ENCODE measurements around the gene TRPV4. TPM values are rescaled to one million over a fixed set of nuclear protein-coding genes. Genes with fewer than 3 reads are reported as not detected.

The TRPV4 gene
- total RNA-seq, 4 donors from 2014 or later, result 0.34 to 0.55 TPM; not detected in 2

GRCh38 chr12:109764123-109764522 lies 69.1 kb downstream of the TRPV4 start:
- Histone ChIP-seq H3K4me1 (no peaks in the 10 kb centered on the region), H3K9me3 (no peaks in the 10 kb centered on the region), H3K27me3 (no peaks in the 10 kb centered on the region), H3K27ac (no peak overlapping the region), H3K36me3 (no peaks in the 10 kb centered on the region), H3K4me3 (no peak overlapping the region)
- intact Hi-C loops (cut with DNase I; ENCODE audit: low total_unique reads), result no loop called here
- DNase-seq, result no peak
- no peak for TF ChIP-seq POLR2A (IDR thresholded peaks at IDR 0.05)
- TF ChIP-seq, protein P1, sequence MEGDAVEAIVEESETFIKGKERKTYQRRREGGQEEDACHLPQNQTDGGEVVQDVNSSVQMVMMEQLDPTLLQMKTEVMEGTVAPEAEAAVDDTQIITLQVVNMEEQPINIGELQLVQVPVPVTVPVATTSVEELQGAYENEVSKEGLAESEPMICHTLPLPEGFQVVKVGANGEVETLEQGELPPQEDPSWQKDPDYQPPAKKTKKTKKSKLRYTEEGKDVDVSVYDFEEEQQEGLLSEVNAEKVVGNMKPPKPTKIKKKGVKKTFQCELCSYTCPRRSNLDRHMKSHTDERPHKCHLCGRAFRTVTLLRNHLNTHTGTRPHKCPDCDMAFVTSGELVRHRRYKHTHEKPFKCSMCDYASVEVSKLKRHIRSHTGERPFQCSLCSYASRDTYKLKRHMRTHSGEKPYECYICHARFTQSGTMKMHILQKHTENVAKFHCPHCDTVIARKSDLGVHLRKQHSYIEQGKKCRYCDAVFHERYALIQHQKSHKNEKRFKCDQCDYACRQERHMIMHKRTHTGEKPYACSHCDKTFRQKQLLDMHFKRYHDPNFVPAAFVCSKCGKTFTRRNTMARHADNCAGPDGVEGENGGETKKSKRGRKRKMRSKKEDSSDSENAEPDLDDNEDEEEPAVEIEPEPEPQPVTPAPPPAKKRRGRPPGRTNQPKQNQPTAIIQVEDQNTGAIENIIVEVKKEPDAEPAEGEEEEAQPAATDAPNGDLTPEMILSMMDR (IDR thresholded peaks at IDR 0.05), result no peak

- no peaks in the 10 kb centered on the region for H3K36me3 ChIP-seq
- no peak overlapping the region for H3K27ac ChIP-seq
- H3K4me1 ChIP-seq, result no peaks in the 10 kb centered on the region
- intact Hi-C loops (cut with DNase I; ENCODE audit: low total_unique reads), result no loop called here
- no peak overlapping the region for H3K4me3 ChIP-seq
- no peaks in the 10 kb centered on the region for H3K9me3 ChIP-seq
- H3K27me3 ChIP-seq, result no peaks in the 10 kb centered on the region
- no peak for DNase-seq
- TF ChIP-seq, protein P1 (IDR thresholded peaks at IDR 0.05), result no peak
- no peak for TF ChIP-seq POLR2A (IDR thresholded peaks at IDR 0.05)
Observed at GRCh38 chr12:109763201-109763841, 69.9 kb downstream of the TRPV4 start.

GRCh38 chr12:109762673-109763191 lies 70.5 kb downstream of the TRPV4 start:
- Histone ChIP-seq H3K27ac (no peak overlapping the region), H3K4me3 (no peak overlapping the region), H3K27me3 (no peaks in the 10 kb centered on the region), H3K4me1 (no peaks in the 10 kb centered on the region), H3K9me3 (no peaks in the 10 kb centered on the region), H3K36me3 (no peaks in the 10 kb centered on the region)
- DNase-seq, result no peak
- TF ChIP-seq, protein P1 (IDR thresholded peaks at IDR 0.05), result no peak
- no peak for TF ChIP-seq POLR2A (IDR thresholded peaks at IDR 0.05)
- intact Hi-C loops (cut with DNase I; ENCODE audit: low total_unique reads), result no loop called here

DNA sequence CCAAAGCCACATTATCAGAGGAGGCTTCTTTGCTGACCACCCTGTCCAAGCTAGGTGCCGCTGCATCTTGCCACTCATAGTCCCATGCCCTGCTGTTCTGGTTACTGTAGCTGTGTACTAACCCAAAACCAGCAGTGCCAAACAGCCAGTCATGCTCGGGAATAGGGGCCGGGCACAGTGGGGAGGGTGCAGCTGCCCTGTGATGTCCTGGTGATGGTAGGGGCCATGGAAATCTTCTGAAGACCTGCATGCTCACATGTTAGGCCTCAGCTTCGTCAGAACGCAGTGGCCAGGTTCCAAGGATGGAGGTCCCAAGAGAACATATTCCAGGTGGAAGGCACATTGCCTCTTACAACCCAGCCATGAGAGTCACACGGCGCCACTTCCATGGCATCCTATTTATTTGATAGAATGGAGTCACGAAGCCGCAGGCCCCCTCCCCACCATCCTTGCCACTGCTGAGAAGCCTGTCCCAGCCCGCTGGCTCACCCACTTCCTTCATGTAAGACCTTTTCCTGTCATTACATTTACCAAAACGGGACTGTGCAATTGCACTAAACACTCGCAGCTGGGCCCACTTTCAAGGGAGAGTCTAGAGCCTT lies 71.0 kb downstream of the TRPV4 start:
- H3K9me3 ChIP-seq, result no peaks in the 10 kb centered on the region

More for the DNA sequence above, 71.0 kb downstream of the TRPV4 start:
- intact Hi-C loops (cut with DNase I; ENCODE audit: low total_unique reads), result no loop called here
- DNase-seq, result no peak
- H3K4me3 ChIP-seq, result no peak overlapping the region
- no peaks in the 10 kb centered on the region for H3K36me3 ChIP-seq
- no peaks in the 10 kb centered on the region for H3K4me1 ChIP-seq
- TF ChIP-seq POLR2A (IDR thresholded peaks at IDR 0.05), result no peak
- TF ChIP-seq, protein P1 (IDR thresholded peaks at IDR 0.05), result no peak
- no peak overlapping the region for H3K27ac ChIP-seq
- H3K27me3 ChIP-seq, result no peaks in the 10 kb centered on the region

Measured in uterus (tissue), 4 donors.